Measurements from ENCODE around the gene RGS6.

Gene RGS6

GRCh38 chr14:72002731-72003130, 70.5 kb downstream of the RGS6 start:
- no peak overlapping the region for H3K27ac ChIP-seq
- no peak overlapping the region for H3K4me3 ChIP-seq

DNA sequence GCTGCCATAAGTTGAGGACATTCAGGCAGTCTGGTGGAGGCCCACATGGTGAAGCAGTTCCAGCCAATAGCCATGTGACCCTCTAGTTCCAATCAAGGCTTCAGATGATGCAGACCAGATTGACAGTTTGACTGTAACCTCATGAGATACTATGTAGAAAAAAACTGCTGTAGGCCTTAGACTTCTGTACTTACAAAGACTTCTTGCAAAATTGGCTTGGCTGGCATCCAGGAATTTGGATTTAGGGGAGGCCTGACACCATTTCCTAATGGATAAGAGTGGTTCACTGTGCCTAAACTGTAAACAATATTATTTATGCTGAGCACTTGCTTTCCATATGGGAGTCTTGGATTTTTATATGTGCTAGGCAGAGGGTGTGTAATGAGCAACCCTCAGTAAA, 76.4 kb downstream of the RGS6 start:
- H3K4me3 ChIP-seq = no peak overlapping the region
- no peak overlapping the region for H3K27ac ChIP-seq

DNA sequence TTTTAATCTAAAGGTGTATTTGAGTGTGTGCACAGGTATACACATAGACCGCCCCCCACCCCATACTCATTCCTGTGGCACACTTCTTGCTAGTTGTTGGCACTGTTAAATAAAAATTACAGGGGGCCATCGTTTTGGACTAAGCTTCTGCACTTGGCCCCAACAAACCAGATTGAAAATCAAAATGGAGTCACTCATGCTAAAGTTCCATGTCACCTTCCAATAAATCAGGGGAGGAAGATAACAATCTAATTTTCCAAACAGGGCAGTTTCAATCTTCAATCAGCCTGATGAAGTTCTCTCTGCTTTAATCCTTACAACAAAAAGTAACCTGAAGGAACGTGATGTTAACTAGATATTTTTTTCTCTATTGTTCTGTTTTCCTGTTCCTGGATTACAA, 78.2 kb downstream of the RGS6 start:
- H3K4me3 ChIP-seq = no peak overlapping the region
- no peak overlapping the region for H3K27ac ChIP-seq

GRCh38 chr14:72013721-72014345, 81.6 kb downstream of the RGS6 start:
- Histone ChIP-seq H3K4me3 (no peak overlapping the region), H3K27ac (no peak overlapping the region)

GRCh38 chr14:72014486-72014885, 82.3 kb downstream of the RGS6 start:
- Histone ChIP-seq H3K4me3 (no peak overlapping the region), H3K27ac (no peak overlapping the region)

GRCh38 chr14:72017290-72017689, 85.1 kb downstream of the RGS6 start:
- no peak overlapping the region for H3K27ac ChIP-seq
- H3K4me3 ChIP-seq = no peak overlapping the region

DNA sequence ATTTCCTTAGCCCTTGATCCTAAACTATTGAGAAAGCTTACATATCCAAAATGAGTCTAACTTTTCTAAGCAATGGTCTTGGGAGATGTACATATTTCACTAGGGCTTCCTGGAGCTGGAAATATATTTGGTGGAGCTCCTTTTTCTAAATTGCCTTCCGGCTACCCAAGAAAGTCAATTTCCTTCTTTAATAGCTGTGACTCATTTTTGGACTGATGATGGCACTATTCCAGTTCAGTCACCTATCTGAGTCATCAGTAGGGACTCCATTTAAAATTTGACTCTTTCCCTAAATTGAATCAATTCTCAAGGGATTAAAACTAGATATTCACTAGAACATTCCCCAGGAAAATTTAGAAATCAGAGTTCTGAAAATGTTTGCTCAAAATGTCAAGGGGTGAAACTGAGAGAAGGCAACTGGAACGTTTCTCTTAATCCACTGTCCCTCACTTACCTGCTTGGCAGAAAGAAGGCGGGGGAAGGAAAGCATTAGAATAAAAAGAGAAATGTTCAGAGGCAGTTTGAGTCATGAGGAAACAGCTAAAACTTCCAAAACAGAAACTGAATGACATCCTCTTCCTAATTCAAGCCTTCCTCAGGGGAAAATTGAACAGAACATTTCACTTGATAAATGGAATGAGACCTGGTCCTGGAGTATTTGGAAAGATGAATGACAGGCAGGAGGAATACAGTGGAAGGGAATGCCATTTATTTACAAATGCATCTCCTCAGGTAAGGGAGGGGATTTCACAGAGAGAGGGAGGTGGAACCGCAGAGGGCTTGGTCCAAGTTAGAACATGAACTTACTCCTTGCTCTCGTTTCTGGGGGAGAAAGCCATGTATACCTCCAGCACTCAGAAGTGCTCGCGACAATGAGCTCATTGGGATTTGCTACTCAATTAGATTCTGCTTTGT, 91.2 kb downstream of the RGS6 start:
- no peak overlapping the region for H3K27ac ChIP-seq
- H3K4me3 ChIP-seq = no peak overlapping the region

- no peak overlapping the region for H3K4me3 ChIP-seq
These were observed 91.8 kb downstream of the RGS6 start for GRCh38 chr14:72024043-72024407.

GRCh38 chr14:72024504-72024903, 92.3 kb downstream of the RGS6 start:
- H3K4me3 ChIP-seq = no peak overlapping the region
- no peak overlapping the region for H3K27ac ChIP-seq

More at GRCh38 chr14:72024043-72024407, 91.8 kb downstream of the RGS6 start:
- H3K27ac ChIP-seq = no peak overlapping the region

- Histone ChIP-seq H3K4me3 (no peak overlapping the region), H3K27ac (no peak overlapping the region)
These were observed 94.3 kb downstream of the RGS6 start for GRCh38 chr14:72026536-72026935.

DNA sequence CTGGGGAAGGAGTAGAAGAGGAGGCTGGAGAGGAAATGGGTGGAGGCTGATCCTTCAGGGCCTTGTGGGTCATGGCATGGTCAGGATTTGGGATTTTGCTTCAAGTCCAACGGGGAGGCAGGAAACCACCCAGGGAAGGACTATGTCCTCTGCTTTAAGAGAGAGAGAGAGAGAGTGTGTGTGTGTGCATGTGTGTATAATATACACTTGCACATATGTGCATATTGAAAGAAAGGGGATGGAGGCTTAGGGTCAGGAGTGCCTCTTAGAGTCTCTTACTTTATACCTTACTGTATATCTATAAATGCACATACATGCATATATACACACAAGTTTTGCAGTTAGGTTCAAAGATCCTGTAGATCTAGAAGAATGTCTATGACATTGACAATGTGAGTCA, 94.8 kb downstream of the RGS6 start:
- H3K27ac ChIP-seq = no peak overlapping the region
- no peak overlapping the region for H3K4me3 ChIP-seq

GRCh38 chr14:72033365-72033764, 101.1 kb downstream of the RGS6 start:
- no peak overlapping the region for H3K27ac ChIP-seq
- H3K4me3 ChIP-seq = no peak overlapping the region

DNA sequence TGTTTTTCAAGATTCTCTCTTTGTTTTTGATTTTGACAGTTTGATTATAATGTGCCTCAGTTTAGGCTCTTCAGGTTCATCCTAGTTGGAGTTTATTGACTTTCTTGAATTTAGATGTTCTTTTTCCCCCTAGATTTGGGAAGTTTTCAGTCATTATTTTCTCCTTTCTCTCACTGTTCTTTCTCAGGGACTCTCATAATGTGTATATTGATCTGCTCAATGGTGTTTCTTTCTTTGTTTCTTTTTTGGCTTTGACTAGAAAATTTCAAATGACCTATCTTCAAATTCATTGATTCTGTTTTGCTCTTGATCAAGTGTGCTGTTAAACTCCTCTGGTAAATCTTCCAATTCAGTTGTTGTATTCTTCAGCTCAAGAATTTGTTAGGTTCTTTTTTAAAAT, 108.3 kb downstream of the RGS6 start:
- H3K4me3 ChIP-seq = no peak overlapping the region
- H3K27ac ChIP-seq = no peak overlapping the region

DNA sequence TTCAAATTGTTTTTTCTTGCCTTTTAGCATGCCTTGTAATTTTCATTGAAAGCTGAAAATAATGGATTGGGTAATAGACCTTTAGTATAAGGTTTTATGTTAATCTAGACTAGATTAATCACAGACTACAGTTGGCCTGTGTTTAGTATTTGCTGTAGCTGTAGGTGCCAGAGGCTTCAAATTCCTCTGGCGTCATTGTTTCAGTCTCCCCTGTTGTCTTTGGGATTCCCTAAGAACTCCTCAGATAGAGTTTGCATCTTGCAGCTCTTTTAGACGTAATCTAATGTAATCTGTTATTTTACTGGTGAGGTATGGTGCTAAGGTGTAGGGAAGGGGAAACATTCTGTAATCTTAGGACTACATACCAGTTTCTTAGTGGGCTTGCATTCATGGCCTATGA, 113.0 kb downstream of the RGS6 start:
- no peak overlapping the region for H3K27ac ChIP-seq
- H3K4me3 ChIP-seq = no peak overlapping the region

DNA sequence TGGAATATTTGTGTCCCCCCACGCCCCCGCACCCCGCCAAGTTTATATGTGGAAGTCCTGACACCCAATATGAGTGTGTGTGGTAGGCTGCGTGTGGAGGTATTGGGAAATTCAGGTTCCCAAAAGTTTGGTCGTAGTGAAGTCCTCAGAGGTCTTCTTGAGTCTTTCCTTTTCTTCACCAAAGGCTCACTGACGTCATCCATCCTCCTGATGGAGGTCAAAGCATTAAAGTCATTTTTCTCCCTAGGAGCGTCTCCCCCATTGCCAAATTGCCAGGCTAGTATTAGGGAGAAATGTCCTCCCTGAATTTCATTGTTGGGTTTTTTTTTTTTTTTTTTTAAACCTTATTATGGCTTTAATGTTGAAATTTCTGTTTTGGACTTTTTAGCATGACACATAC, 113.7 kb downstream of the RGS6 start:
- no peak overlapping the region for H3K4me3 ChIP-seq
- no peak overlapping the region for H3K27ac ChIP-seq

- Histone ChIP-seq H3K4me3 (no peak overlapping the region), H3K27ac (no peak overlapping the region)
These were observed 117.2 kb downstream of the RGS6 start for GRCh38 chr14:72049462-72049861.

DNA sequence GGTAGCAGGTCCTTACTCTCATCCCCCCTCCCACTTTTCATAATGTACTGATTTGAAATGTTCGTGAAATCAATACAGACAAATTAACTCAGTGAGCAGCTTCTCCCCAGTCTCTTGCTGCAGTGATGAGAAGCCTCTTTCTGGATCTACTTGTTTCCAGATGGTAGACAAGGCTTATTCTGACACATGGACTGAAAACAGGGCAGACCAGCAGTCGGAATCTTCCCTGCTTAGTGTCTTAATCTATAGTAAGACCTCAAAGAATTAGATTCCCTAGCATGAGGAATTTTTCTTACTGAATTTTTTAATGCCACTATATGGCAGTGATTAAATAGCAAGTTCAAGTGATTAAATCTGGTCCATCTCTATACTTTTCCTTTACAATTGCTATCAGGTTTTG, 120.1 kb downstream of the RGS6 start:
- H3K27ac ChIP-seq = no peak overlapping the region
- no peak overlapping the region for H3K4me3 ChIP-seq

- H3K4me3 ChIP-seq = no peak overlapping the region
- no peak overlapping the region for H3K27ac ChIP-seq
These were observed 121.4 kb downstream of the RGS6 start for GRCh38 chr14:72053651-72054050.

DNA sequence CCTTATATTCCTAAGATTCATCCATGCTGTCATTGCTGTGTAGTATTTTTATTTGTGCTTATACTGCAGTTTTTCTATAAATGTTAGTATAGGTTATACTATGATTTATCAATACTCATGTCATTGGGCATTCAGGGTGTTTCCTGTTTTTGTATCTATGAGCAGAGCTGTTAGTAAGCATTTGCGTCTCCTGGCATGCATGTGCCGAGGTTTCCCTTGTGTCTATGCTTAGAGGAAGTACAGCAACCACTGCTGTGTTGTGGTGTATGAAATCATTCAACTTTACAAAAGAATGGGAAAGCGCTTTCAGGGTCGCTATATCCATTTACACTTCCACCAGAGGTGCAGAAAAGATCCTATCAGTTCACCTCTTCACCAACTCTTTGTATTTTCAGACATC, 122.7 kb downstream of the RGS6 start:
- H3K4me3 ChIP-seq = no peak overlapping the region
- H3K27ac ChIP-seq = no peak overlapping the region

- H3K27ac ChIP-seq = no peak overlapping the region
- no peak overlapping the region for H3K4me3 ChIP-seq
These were observed 125.6 kb downstream of the RGS6 start for GRCh38 chr14:72057701-72058285.

- no peak overlapping the region for H3K4me3 ChIP-seq
- no peak overlapping the region for H3K27ac ChIP-seq
These were observed 128.2 kb downstream of the RGS6 start for GRCh38 chr14:72060460-72060859.
